A204.1 (cell line): ENCODE measurements around the gene ATP2C2.
"Not testable (repeated sequence)": the region's sequence is repeated elsewhere in the genome, so short reads cannot be mapped to it uniquely, and the experiment has no call there.

Source experiments
- FAIRE-seq: peaks from 2 replicates; lab custom pipeline; 2012; peaks lifted over from hg19 to GRCh38; lab: Jason Lieb, UNC

The ATP2C2 gene

DNA sequence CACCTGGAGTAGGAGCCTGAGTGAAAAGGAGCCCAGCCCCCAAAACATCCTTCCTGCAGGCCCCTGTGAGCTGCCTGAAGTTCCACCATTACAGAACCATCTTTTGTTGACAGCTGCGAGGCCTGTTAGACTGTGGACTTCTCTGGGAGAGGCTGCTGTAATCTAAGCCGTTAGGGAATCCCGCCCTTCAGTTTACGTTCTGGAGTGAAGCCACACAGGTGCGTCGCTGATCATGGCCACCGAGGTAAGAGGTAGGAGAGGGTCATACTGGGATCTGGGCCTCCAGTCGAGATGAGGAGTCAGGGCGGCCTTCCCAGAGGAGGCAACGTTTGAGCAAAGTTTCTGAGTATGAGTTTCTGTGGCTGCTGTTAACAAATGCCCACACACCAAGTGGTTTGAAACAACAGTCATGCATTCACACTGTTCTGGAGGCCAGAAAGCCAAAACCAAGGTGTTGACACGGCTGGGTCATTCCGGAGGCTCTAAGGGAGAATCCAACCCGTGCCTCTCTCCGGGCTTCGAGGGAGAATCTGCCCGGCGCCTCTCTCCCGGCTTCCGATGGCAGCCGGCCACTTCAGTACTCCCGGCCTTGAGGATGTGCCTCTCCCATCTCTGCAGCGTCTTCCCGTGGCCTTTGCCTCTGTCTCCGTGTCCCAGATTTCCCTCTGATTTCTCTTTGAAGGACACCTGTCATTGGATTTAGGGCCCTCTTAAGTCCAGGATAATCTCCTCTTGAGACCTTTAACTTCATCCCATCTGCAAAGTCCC, 26.6 kb upstream of the ATP2C2 start:
- no peak for FAIRE-seq

GRCh38 chr16:84343800-84344199, 24.5 kb upstream of the ATP2C2 start:
- FAIRE-seq = not testable (repeated sequence)

DNA sequence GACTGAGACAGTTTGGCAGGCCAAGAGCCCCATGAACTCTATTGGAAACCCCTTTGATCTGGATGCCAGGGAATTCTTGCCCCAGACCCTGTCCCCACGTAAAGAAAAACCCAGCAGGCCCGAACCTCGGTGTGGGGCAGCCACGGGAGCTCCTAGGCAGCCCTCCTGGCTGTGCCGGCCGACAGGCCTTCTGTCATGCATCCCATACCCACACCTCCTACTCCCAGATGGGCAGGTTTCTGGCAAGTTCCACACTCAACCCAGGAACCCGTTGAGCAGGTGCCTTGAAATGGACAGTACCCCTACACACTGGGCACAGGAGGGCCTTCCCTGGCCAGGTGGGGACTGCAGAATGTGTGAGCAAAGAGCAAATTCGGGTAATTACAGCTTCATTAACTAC, 23.6 kb upstream of the ATP2C2 start:
- FAIRE-seq = no peak

- FAIRE-seq = no peak
Measured at GRCh38 chr16:84347161-84347560, 21.2 kb upstream of the ATP2C2 start.

- no peak for FAIRE-seq
Measured at GRCh38 chr16:84348386-84348888, 19.9 kb upstream of the ATP2C2 start.

- FAIRE-seq = no peak
Measured at GRCh38 chr16:84349862-84350684, 18.3 kb upstream of the ATP2C2 start.

DNA sequence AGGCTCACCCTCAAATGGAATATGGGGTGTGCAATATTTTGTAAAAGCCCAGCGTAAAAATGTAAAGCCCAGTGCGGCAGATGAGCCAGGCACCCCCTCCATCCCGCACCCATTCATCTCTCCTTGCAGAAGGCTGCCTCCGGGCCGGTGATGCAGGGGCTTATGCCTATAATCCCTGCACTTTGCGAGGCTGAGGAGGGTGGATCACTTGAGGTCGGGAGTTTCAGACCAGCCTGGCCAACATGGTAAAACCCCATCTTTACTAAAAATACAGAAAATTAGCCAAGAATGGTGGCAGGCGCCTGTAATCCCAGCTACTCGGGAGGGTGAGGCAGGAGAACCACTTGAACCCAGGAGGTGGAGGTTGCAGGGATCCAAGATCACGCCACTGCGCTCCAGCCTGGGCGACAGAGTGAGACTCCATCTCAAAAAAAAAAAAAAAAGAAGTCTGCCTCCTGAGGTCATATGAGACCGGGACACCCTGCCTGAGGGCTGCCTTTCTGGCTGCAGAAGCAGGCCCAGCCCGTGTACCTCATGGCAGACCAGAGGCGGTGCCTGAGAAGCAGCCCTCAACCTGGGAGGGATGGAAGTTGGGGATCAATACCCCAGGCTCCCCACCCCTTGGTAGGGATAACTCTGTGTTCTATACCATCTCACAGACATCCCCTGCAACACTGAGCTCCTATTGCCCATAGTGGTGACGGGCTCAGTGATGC, 17.5 kb upstream of the ATP2C2 start:
- no peak for FAIRE-seq

DNA sequence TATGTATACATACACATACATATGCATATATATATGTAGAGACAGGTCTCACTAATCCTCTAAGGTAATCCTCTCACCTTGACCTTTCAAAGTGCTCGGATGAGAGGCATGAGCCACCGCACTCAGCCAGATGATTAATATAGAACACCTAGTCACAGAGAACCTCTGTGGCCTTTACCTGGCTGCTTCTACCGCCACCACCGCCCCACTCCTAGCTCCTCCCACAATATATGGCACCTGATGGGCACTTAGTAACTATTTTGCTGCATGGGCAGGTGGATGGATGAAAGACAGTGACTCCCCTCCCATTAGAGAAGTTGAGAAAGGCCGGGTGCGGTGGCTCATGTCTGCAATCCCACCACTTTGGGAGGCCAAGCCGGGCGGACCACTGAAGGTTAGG, 16.7 kb upstream of the ATP2C2 start:
- FAIRE-seq = no peak

- no peak for FAIRE-seq
Measured at GRCh38 chr16:84354306-84354705, 14.0 kb upstream of the ATP2C2 start.

GRCh38 chr16:84355149-84355548, 13.2 kb upstream of the ATP2C2 start:
- FAIRE-seq = no peak

- no peak for FAIRE-seq
Measured at GRCh38 chr16:84356176-84356575, 12.2 kb upstream of the ATP2C2 start.

DNA sequence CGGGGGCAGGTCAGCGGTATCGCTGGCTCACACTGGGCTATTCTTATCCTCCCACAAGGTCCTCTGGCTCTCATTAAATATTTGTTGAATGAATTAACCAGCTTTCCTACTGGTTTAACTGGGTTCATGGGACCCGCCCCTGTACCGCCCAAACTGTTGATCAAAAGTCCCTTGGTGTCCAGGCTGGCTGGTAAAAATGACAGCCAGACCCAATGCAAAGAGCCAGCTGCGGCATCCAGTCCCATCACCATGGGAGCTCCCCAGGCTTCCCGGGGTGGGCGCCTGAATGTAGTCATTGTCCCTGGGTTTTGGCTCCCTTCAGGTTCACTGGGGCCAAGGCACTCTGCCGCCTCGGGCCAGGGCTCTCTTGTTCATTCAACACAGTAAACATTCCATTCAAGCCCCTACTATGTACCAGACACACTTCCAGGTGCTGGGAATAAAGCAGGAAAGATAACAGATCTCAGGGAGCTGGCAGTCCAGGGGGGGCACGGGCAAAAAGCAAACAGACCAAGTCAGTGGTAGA, 11.7 kb upstream of the ATP2C2 start:
- FAIRE-seq = no peak

- FAIRE-seq = no peak
Measured at GRCh38 chr16:84357191-84357651, 11.1 kb upstream of the ATP2C2 start.

GRCh38 chr16:84358601-84359295, 9.6 kb upstream of the ATP2C2 start:
- FAIRE-seq = no peak

DNA sequence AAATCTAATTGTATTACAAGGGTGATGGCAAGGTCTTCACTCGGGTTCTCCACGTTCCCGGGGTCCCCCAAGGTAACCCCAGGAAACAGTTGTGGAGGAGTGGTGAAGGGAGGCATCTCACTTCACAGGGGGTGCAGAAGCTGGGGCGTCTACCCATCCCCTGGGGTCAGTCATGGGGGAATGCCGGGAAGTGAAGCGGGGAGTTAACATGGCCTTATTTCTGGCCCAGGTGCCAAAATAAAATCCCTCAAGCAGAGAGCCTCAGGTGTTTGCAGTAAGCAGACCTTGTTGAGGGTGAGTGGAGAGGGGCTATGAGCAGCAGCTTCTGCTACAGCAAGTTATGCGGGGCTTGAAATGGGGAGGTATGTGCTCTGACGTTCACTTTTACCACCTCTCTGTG, 9.0 kb upstream of the ATP2C2 start:
- no peak for FAIRE-seq

- no peak for FAIRE-seq
Measured at GRCh38 chr16:84360170-84360569, 8.2 kb upstream of the ATP2C2 start.

DNA sequence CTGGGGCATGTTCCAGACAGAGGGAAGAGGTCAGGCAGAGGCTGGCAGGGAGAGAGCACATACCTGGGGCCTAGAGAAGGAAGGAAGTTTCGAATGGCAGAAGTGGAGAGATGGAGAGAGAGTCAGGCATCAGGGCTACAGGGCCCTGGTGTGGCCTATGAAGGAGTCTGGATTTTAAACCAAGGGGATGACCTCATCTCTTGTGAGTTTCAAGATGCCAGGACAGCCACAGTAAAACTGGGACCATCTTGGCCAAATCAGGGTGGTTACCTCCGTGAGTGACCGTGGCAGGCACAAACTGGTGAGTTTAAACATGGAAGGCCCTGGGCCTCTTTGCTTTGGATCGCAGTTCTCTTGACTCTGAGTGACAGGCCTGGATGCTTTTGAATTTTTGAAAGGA, 7.6 kb upstream of the ATP2C2 start:
- no peak for FAIRE-seq

- no peak for FAIRE-seq
Measured at GRCh38 chr16:84361546-84361945, 6.8 kb upstream of the ATP2C2 start.

GRCh38 chr16:84362471-84362941, 5.8 kb upstream of the ATP2C2 start:
- no peak for FAIRE-seq

DNA sequence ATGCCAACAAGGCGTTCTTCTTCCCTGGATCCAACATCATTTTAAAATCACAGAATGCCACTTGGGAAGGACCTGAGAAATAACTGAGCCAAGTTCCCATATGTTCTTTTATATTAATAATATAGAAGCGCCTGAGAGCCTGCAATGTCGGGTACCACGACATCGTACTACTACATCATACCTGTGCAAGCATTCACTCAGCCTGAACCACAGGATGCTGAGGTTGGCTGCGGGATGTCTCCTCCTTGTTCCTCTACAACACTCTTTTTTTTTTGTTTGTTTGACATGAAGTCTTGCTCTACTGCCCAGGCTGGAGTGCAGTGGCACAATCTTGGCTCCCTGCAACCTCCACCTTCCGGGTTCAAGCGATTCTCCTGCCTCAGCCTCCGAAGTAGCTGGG, 2.1 kb upstream of the ATP2C2 start:
- FAIRE-seq = no peak

GRCh38 chr16:84367297-84367680, 1.0 kb upstream of the ATP2C2 start:
- FAIRE-seq = no peak
